HepG2 (cell line): ENCODE data around the gene CDK2. TPM values are rescaled to one million over a fixed set of nuclear protein-coding genes. Genes with fewer than 3 reads are reported as not detected.
A peak's percentile ranks its signal among the peaks of the same experiment; 100 is the strongest.

Source experiments
- CBFB ChIP-seq: sonication (generic); formaldehyde crosslinking; IDR thresholded peaks from 2 replicates; pipeline ENCODE4 v1.4.0; 2020; ENCODE audit warnings: missing genetic modification reagents
- ELF4 ChIP-seq: sonication (generic); formaldehyde crosslinking; IDR thresholded peaks from 2 replicates; pipeline ENCODE4 v1.5.0; 2020; ENCODE audit warnings: missing genetic modification reagents, mild to moderate bottlenecking, moderate library complexity, borderline replicate concordance
- ELK4 ChIP-seq: sonication (generic); formaldehyde crosslinking; IDR thresholded peaks from 2 replicates; pipeline ENCODE4 v1.9.0; 2021; ENCODE audit warnings: missing genetic modification reagents, borderline replicate concordance
- FLYWCH1 ChIP-seq: sonication (generic); formaldehyde crosslinking; IDR thresholded peaks from 2 replicates; pipeline ENCODE4 v1.8.1; 2023; ENCODE audit warnings: mild to moderate bottlenecking, missing genetic modification reagents
- FOSL1 ChIP-seq: sonication (generic); formaldehyde crosslinking; IDR thresholded peaks from 2 replicates; pipeline ENCODE4 v1.9.0; 2021; ENCODE audit warnings: missing genetic modification reagents, borderline replicate concordance
- IRF2 ChIP-seq: IDR thresholded peaks from 2 replicates; pipeline ENCODE4 v1.6.1; 2018; ENCODE audit warnings: missing genetic modification reagents, missing compliant biosample characterization
- KDM1A ChIP-seq: IDR thresholded peaks from 2 replicates; pipeline ENCODE4 v1.6.1; 2016; ENCODE audit warnings: missing compliant biosample characterization
- NR2F2 ChIP-seq: IDR thresholded peaks from 2 replicates; pipeline ENCODE4 v1.6.1; 2012; ENCODE audit warnings: low read depth, inconsistent platforms, borderline replicate concordance
- SIN3B ChIP-seq: fragments of 150-350 bp; IDR thresholded peaks from 2 replicates; pipeline ENCODE4 v1.6.1; 2014; ENCODE audit warnings: low read length
- SRY ChIP-seq: sonication (generic); formaldehyde crosslinking; IDR thresholded peaks from 2 replicates; pipeline ENCODE4 v1.8.0; 2022; ENCODE audit warnings: mild to moderate bottlenecking, missing genetic modification reagents
- TBX3 ChIP-seq: fragments of 450-650 bp; IDR thresholded peaks from 2 replicates; pipeline ENCODE4 v1.6.1; 2017; ENCODE audit warnings: antibody characterized with exemption, mild to moderate bottlenecking, inconsistent platforms, borderline replicate concordance
- THRA ChIP-seq: sonication (generic); formaldehyde crosslinking; IDR thresholded peaks from 2 replicates; pipeline ENCODE4 v1.4.0; 2020; ENCODE audit warnings: missing genetic modification reagents, borderline replicate concordance
- ZNF12 ChIP-seq: sonication (generic); formaldehyde crosslinking; IDR thresholded peaks from 2 replicates; pipeline ENCODE4 v1.5.0; 2020; ENCODE audit warnings: missing genetic modification reagents
- ZNF17 ChIP-seq: sonication (generic); formaldehyde crosslinking; IDR thresholded peaks from 2 replicates; pipeline ENCODE4 v1.5.0; 2020; ENCODE audit warnings: mild to moderate bottlenecking, missing genetic modification reagents
- ZNF362 ChIP-seq: sonication (generic); formaldehyde crosslinking; IDR thresholded peaks from 2 replicates; pipeline ENCODE4 v1.4.0; 2020; ENCODE audit warnings: missing genetic modification reagents, mild to moderate bottlenecking, borderline replicate concordance
- ZNF430 ChIP-seq: sonication (generic); formaldehyde crosslinking; IDR thresholded peaks from 2 replicates; pipeline ENCODE4 v1.9.0; 2021; ENCODE audit warnings: mild to moderate bottlenecking, missing genetic modification reagents
- ZNF597 ChIP-seq: sonication (generic); formaldehyde crosslinking; IDR thresholded peaks from 2 replicates; pipeline ENCODE4 v1.5.0; 2020; ENCODE audit warnings: missing genetic modification reagents
- ZNF709 ChIP-seq: sonication (generic); formaldehyde crosslinking; IDR thresholded peaks from 2 replicates; pipeline ENCODE4 v1.5.0; 2020; ENCODE audit warnings: mild to moderate bottlenecking, missing genetic modification reagents
- ZNF766 ChIP-seq: sonication (generic); formaldehyde crosslinking; IDR thresholded peaks from 2 replicates; pipeline ENCODE4 v1.5.0; 2020; ENCODE audit warnings: missing genetic modification reagents, borderline replicate concordance
- ZNF792 ChIP-seq: IDR thresholded peaks from 2 replicates; pipeline ENCODE4 v1.6.1; 2016
- ZNF800 ChIP-seq: sonication (generic); formaldehyde crosslinking; IDR thresholded peaks from 2 replicates; pipeline ENCODE4 v1.4.0; 2020; ENCODE audit warnings: missing genetic modification reagents
- ZSCAN29 ChIP-seq: sonication (generic); formaldehyde crosslinking; conservative IDR thresholded peaks from 2 replicates; pipeline ENCODE4 v1.4.0; 2020; ENCODE audit warnings: mild to moderate bottlenecking, missing genetic modification reagents
- polyA plus RNA-seq, 8 experiments: library from polyadenylated mRNA; depleted of rRNA in 3 of 8; stranded (reverse) in 7 of 8; unstranded in 1 of 8; fragments of >200 nt; fragmentation: Illumina TruSeq in 4 of 8; extraction: Trizol in 4 of 8; gene quantifications; 2 replicates each; pipeline versions ENCODE4 v1.2.1 to v1.2.3, GENCODE V29; 2011 to 2016; ENCODE audit warnings: low read depth in 4 of 8, missing spikeins in 1 of 8, mixed read lengths in 1 of 8; ENCODE audit not compliant: insufficient read depth in 1 of 8
- total RNA-seq, 5 experiments: library from RNA; depleted of rRNA; stranded (reverse); fragments of >200 nt; fragmentation: Illumina TruSeq; extraction: Trizol; gene quantifications; 2 replicates each; pipeline ENCODE4 v1.2.3, GENCODE V29; 2016; ENCODE audit warnings: low read depth in 1 of 5

CDK2 gene
- total and polyA plus RNA-seq, 2 of the 13 experiments (the other 11 are each of a cell fraction or from before 2014, with no cell fraction given) = 47.5 to 52.6 TPM

- TF ChIP-seq SRY (CRISPR knock-in tag) = 0 out of 2 replicates have a peak, but pooled peaks have one; percentile 55
- TF ChIP-seq ZNF800 = no peak
- TF ChIP-seq SIN3B = no peak
- TF ChIP-seq FLYWCH1 (CRISPR knock-in tag) = no peak
- TF ChIP-seq ZNF12 (CRISPR knock-in tag) = no peak
- TF ChIP-seq ZSCAN29 (CRISPR knock-in tag) = no peak
- TF ChIP-seq ZNF17 = no peak
- no peak for TF ChIP-seq ZNF597 (CRISPR knock-in tag)
- no peak for TF ChIP-seq ZNF362
- no peak for TF ChIP-seq ZNF766 (CRISPR knock-in tag)
- TF ChIP-seq ZNF792 = no peak
- no peak for TF ChIP-seq ELK4 (CRISPR knock-in tag)
- TF ChIP-seq ZNF709 (CRISPR knock-in tag) = no peak
- no peak for TF ChIP-seq CBFB (CRISPR knock-in tag)
- no peak for TF ChIP-seq FOSL1 (CRISPR knock-in tag)
- no peak for TF ChIP-seq KDM1A (CRISPR knock-in tag)
- TF ChIP-seq NR2F2 = no peak
- no peak for TF ChIP-seq TBX3
- no peak for TF ChIP-seq ELF4 (CRISPR knock-in tag)
- no peak for TF ChIP-seq THRA (CRISPR knock-in tag)
- TF ChIP-seq ZNF430 (CRISPR knock-in tag) = peak; percentile 21; the same call in 1 of the 2 replicates
- TF ChIP-seq IRF2 (CRISPR knock-in tag) = no peak
These were observed at the start of gene CDK2 (continued) for GRCh38 chr12:55966408-55967281.
